Keratinocyte (primary cell): ENCODE results near the gene PCDH15. TPM values are rescaled to one million over a fixed set of nuclear protein-coding genes. Genes with fewer than 3 reads are reported as not detected.

Experiments used
- DNase-seq: peaks from one replicate; pipeline ENCODE4 v3.0.0-alpha.2; 2011; ENCODE audit warnings: low read depth, missing footprints, low spot score
- FAIRE-seq: peaks from 2 replicates; lab custom pipeline; 2011; peaks lifted over from hg19 to GRCh38; lab: Jason Lieb, UNC
- H2AFZ ChIP-seq: 2 replicates; pipeline ENCODE4 v1.6.0; 2012; ENCODE audit warnings: low read length, control low read depth, inconsistent platforms; ENCODE audit not compliant: control insufficient read depth
- H3K27ac ChIP-seq: 2 replicates; pipeline ENCODE4 v1.5.1; 2011; ENCODE audit warnings: low read length; ENCODE audit not compliant: control insufficient read depth, insufficient read depth
- H3K27me3 ChIP-seq: 3 replicates; pipeline ENCODE4 v1.6.0; 2011; ENCODE audit warnings: low read length; ENCODE audit not compliant: control insufficient read depth, insufficient read depth; ENCODE audit errors: extremely low read depth
- H3K36me3 ChIP-seq, 2 experiments: 2 replicates in 1 of 2; 3 replicates in 1 of 2; pipeline ENCODE4 v1.5.1; 2011; ENCODE audit warnings: low read length in 2 of 2, mild to moderate bottlenecking in 1 of 2; ENCODE audit not compliant: control insufficient read depth in 2 of 2, insufficient read depth in 2 of 2; ENCODE audit errors: extremely low read depth in 1 of 2
- H3K4me1 ChIP-seq: 3 replicates; pipeline ENCODE4 v1.5.1; 2011; ENCODE audit warnings: low read length; ENCODE audit not compliant: control insufficient read depth, insufficient read depth; ENCODE audit errors: extremely low read depth
- H3K4me2 ChIP-seq: 3 replicates; pipeline ENCODE4 v1.6.0; 2011; ENCODE audit warnings: low read depth, low read length; ENCODE audit not compliant: control insufficient read depth, insufficient read depth; ENCODE audit errors: extremely low read depth
- H3K4me3 ChIP-seq, 3 experiments: fragments of 200-600 bp in 1 of 3; sonication (generic) in 1 of 3; 2 replicates in 2 of 3; 3 replicates in 1 of 3; pipeline ENCODE4 v1.5.1; 2011 to 2016; ENCODE audit warnings: low read length in 3 of 3, mild to moderate bottlenecking in 3 of 3, control low read depth in 2 of 3, inconsistent platforms in 1 of 3, low read depth in 1 of 3, mixed read lengths in 1 of 3, mixed run types in 1 of 3, moderate library complexity in 1 of 3; ENCODE audit not compliant: control insufficient read depth in 2 of 3, insufficient read depth in 2 of 3; ENCODE audit errors: extremely low read depth in 1 of 3
- H3K79me2 ChIP-seq: 2 replicates; pipeline ENCODE4 v1.6.0; 2012; ENCODE audit warnings: low read length; ENCODE audit not compliant: control insufficient read depth, insufficient read depth
- H3K9ac ChIP-seq: 3 replicates; pipeline ENCODE4 v1.6.0; 2011; ENCODE audit warnings: low read length; ENCODE audit not compliant: control insufficient read depth, insufficient read depth; ENCODE audit errors: extremely low read depth
- H3K9me1 ChIP-seq: 3 replicates; pipeline ENCODE4 v1.6.0; 2011; ENCODE audit warnings: low read length; ENCODE audit not compliant: control insufficient read depth, insufficient read depth; ENCODE audit errors: extremely low read depth
- H3K9me3 ChIP-seq: 2 replicates; pipeline ENCODE4 v1.5.1; 2012; ENCODE audit warnings: low read depth, low read length; ENCODE audit not compliant: control insufficient read depth
- H4K20me1 ChIP-seq: 3 replicates; pipeline ENCODE4 v1.6.0; 2011; ENCODE audit warnings: low read length; ENCODE audit not compliant: control insufficient read depth, insufficient read depth; ENCODE audit errors: extremely low read depth
- EZH2 ChIP-seq: IDR thresholded peaks from one replicate; pipeline ENCODE4 v1.6.1; 2012; ENCODE audit warnings: inconsistent platforms, mild to moderate bottlenecking, low read length, moderate library complexity
- dilution Hi-C: fragments of 300-500 bp; cut with MboI; formaldehyde crosslinking; loops from one replicate; pipeline ENCODE4 v1.7.0; 2020; ENCODE audit warnings: low sequenced_read_pairs; ENCODE audit not compliant: extremely low pct_ligation_motif_present
- polyA plus RNA-seq, 5 experiments: library from polyadenylated mRNA; depleted of rRNA in 3 of 5; stranded (reverse) in 3 of 5; stranded (forward) in 1 of 5; unstranded in 1 of 5; fragments of >200 nt; gene quantifications; 1 replicate in 1 of 5; 2 replicates in 3 of 5; 3 replicates in 1 of 5; pipeline versions ENCODE4 v1.2.1 to v1.2.3, GENCODE V29; 2011 to 2012; ENCODE audit warnings: missing spikeins in 2 of 5, low read depth in 1 of 5, low replicate concordance in 1 of 5
- TF ChIP-seq, protein P1 (sequence below), 3 experiments: IDR thresholded peaks in 1 of 3; conservative IDR thresholded peaks in 1 of 3; optimal IDR thresholded peaks in 1 of 3; 2 replicates in 2 of 3; 3 replicates in 1 of 3; pipeline versions ENCODE3 to v1.5.1; 2011; ENCODE audit warnings: low read length in 3 of 3, mild to moderate bottlenecking in 3 of 3, moderate library complexity in 2 of 3, control low read depth in 1 of 3, inconsistent platforms in 1 of 3; ENCODE audit not compliant: insufficient read depth in 2 of 3; ENCODE audit errors: extremely low read depth in 1 of 3

The PCDH15 gene
- polyA plus RNA-seq, 1 donor (not counting 4 experiments of a cell fraction or from before 2014, with no cell fraction given): not detected

DNA sequence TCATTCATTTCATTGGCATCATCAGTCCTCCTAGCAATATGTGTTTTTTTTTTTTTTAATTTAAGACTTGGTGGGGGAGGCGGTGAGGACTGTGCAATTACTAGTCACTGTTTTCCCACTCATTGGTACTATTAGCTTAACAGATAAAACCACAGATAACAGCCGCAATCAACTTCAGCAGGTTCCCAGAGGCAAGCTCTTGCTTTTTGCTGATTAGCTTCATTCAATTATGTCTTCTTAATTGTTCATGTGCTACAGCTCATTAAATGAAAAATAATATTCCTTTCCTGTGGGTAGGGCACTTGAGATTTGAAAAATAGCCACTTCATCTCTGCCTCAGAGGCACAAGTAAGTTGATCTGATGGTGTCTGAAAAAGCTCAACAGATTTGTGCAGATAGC lies 215.5 kb downstream of the PCDH15 start:
- FAIRE-seq: no peak
- H4K20me1 ChIP-seq: no peaks in the 10 kb centered on the region

DNA sequence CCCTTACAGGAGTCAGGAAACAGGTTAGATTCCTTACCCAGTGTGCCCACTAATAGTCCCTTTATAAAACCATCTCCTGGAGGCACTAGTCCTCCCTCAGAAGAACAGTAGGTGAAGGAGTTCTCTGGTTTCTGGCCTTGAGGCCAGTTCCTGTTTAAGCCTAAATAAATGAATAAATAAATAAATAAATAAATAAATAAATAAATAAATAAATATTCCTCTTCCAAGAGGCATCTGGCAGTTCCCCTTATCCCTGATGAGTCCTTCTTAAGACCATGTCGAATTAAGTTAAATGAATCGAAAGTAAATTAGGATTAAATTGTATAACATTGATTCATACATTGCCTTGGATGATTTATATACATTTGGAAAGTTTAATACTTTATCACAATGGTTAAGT lies 223.3 kb downstream of the PCDH15 start:
- no peak overlapping the region for H3K27ac ChIP-seq
- dilution Hi-C loops: no loop called here
- H2AFZ ChIP-seq: no peak overlapping the region
- FAIRE-seq (no peak), DNase-seq (no peak)
- no peaks in the 10 kb centered on the region for H3K4me1 ChIP-seq
- H4K20me1 ChIP-seq: no peaks in the 10 kb centered on the region
- no peak for TF ChIP-seq EZH2
- TF ChIP-seq, protein P1, sequence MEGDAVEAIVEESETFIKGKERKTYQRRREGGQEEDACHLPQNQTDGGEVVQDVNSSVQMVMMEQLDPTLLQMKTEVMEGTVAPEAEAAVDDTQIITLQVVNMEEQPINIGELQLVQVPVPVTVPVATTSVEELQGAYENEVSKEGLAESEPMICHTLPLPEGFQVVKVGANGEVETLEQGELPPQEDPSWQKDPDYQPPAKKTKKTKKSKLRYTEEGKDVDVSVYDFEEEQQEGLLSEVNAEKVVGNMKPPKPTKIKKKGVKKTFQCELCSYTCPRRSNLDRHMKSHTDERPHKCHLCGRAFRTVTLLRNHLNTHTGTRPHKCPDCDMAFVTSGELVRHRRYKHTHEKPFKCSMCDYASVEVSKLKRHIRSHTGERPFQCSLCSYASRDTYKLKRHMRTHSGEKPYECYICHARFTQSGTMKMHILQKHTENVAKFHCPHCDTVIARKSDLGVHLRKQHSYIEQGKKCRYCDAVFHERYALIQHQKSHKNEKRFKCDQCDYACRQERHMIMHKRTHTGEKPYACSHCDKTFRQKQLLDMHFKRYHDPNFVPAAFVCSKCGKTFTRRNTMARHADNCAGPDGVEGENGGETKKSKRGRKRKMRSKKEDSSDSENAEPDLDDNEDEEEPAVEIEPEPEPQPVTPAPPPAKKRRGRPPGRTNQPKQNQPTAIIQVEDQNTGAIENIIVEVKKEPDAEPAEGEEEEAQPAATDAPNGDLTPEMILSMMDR (optimal IDR thresholded peaks at IDR 0.05 in 1 of 3, IDR thresholded peaks at IDR 0.05 in 1 of 3, conservative IDR thresholded peaks at IDR 0.05 in 1 of 3; ENCODE audit: extremely low read depth in 1 of 3, insufficient read depth in 2 of 3, low read length in 3 of 3): no peak
- H3K36me3 ChIP-seq: no peaks in the 10 kb centered on the region
- no peak overlapping the region for H3K4me3 ChIP-seq
- H3K4me2 ChIP-seq: no peak overlapping the region
- H3K27me3 ChIP-seq: no peaks in the 10 kb centered on the region
- H3K9ac ChIP-seq: no peak overlapping the region
- H3K79me2 ChIP-seq: no peaks in the 10 kb centered on the region
- H3K9me1 ChIP-seq: no peaks in the 10 kb centered on the region
- no peaks in the 10 kb centered on the region for H3K9me3 ChIP-seq

More for the DNA sequence above, 215.5 kb downstream of the PCDH15 start:
- Histone ChIP-seq H3K27me3 (no peaks in the 10 kb centered on the region), H3K9me1 (no peaks in the 10 kb centered on the region), H3K79me2 (no peaks in the 10 kb centered on the region), H3K36me3 (no peaks in the 10 kb centered on the region), H2AFZ (no peak overlapping the region), H3K4me2 (no peak overlapping the region), H3K4me3 (no peak overlapping the region), H3K9ac (no peak overlapping the region), H3K27ac (no peak overlapping the region), H3K4me1 (no peaks in the 10 kb centered on the region), H3K9me3 (no peaks in the 10 kb centered on the region)
- dilution Hi-C loops: no loop called here
- no peak for TF ChIP-seq EZH2
- TF ChIP-seq, protein P1 (optimal IDR thresholded peaks at IDR 0.05 in 1 of 3, IDR thresholded peaks at IDR 0.05 in 1 of 3, conservative IDR thresholded peaks at IDR 0.05 in 1 of 3; ENCODE audit: extremely low read depth in 1 of 3, insufficient read depth in 2 of 3, low read length in 3 of 3): no peak
- DNase-seq: no peak
